Superior temporal gyrus (tissue), 1 donor: ENCODE measurements around the gene PINK1.
A peak's percentile ranks its signal among the peaks of the same experiment; 100 is the strongest.

Experiments
- DNase-seq: peaks from one replicate; pipeline ENCODE4 v3.0.0-alpha.2; 2016; ENCODE audit errors: extremely low spot score

PINK1 gene

GRCh38 chr1:20680269-20680668, 47.0 kb downstream of the PINK1 start:
- DNase-seq, result no peak

- no peak for DNase-seq
Measured at GRCh38 chr1:20681999-20682398, 48.7 kb downstream of the PINK1 start.

- no peak for DNase-seq
Measured at GRCh38 chr1:20682571-20683236, 49.4 kb downstream of the PINK1 start.

- DNase-seq, result no peak
Measured at GRCh38 chr1:20683614-20684013, 50.4 kb downstream of the PINK1 start.

- DNase-seq, result no peak
Measured at GRCh38 chr1:20684050-20684620, 50.9 kb downstream of the PINK1 start.

GRCh38 chr1:20684651-20685050, 51.4 kb downstream of the PINK1 start:
- DNase-seq, result no peak

GRCh38 chr1:20685099-20685662, 51.9 kb downstream of the PINK1 start:
- DNase-seq, result peak; percentile 28

GRCh38 chr1:20685741-20686140, 52.5 kb downstream of the PINK1 start:
- peak; percentile 39 for DNase-seq

- no peak for DNase-seq
Measured at GRCh38 chr1:20686883-20687725, 53.8 kb downstream of the PINK1 start.

- no peak for DNase-seq
Measured at GRCh38 chr1:20689645-20690056, 56.4 kb downstream of the PINK1 start.

- DNase-seq, result no peak
Measured at GRCh38 chr1:20691872-20692271, 58.6 kb downstream of the PINK1 start.

- DNase-seq, result no peak
Measured at GRCh38 chr1:20693623-20694022, 60.4 kb downstream of the PINK1 start.

- no peak for DNase-seq
Measured at GRCh38 chr1:20695515-20695914, 62.3 kb downstream of the PINK1 start.

GRCh38 chr1:20696397-20697333, 63.4 kb downstream of the PINK1 start:
- DNase-seq, result peak; percentile 85

GRCh38 chr1:20697563-20697962, 64.3 kb downstream of the PINK1 start:
- DNase-seq, result no peak

GRCh38 chr1:20698195-20698910, 65.1 kb downstream of the PINK1 start:
- no peak for DNase-seq

- no peak for DNase-seq
Measured at GRCh38 chr1:20699558-20699957, 66.3 kb downstream of the PINK1 start.

- no peak for DNase-seq
Measured at GRCh38 chr1:20700636-20701215, 67.5 kb downstream of the PINK1 start.
